Measurements from ENCODE around the gene RNLS.

DNA sequence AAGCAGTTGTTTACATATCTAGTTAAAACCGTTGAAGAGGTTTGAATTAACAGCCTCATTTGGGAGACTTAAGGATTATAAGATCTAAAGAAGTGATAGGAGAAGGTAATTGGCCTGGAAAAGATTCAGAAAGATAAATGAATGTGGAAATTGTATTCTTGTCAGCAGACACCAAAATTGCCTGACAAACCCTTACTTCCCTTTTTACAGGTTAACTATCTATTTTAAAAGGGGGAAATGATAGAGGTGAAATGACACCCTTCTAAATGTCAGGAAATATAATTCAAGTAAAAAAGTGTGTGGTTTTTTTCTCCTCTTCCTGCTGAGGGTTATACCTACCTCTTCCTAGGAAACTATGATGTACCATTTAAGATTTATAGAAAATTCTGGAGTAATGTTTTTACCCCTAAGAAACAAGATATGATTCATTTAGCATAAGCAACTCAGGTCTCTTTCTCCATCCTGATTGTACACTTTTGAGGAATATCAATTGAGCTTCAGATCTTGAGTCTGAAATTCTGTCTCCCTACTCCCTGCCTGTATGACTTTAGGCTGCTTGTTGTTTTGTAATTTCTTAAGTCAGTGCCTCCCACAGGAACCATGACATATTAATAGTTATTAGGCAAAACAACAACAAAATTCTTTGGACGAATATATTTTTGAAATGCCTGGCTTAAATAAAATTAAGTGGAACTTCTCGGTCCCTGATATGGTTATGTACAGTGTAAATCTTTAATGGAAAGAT is 250.4 kb downstream of the RNLS start:
- TF ChIP-seq, protein P1, sequence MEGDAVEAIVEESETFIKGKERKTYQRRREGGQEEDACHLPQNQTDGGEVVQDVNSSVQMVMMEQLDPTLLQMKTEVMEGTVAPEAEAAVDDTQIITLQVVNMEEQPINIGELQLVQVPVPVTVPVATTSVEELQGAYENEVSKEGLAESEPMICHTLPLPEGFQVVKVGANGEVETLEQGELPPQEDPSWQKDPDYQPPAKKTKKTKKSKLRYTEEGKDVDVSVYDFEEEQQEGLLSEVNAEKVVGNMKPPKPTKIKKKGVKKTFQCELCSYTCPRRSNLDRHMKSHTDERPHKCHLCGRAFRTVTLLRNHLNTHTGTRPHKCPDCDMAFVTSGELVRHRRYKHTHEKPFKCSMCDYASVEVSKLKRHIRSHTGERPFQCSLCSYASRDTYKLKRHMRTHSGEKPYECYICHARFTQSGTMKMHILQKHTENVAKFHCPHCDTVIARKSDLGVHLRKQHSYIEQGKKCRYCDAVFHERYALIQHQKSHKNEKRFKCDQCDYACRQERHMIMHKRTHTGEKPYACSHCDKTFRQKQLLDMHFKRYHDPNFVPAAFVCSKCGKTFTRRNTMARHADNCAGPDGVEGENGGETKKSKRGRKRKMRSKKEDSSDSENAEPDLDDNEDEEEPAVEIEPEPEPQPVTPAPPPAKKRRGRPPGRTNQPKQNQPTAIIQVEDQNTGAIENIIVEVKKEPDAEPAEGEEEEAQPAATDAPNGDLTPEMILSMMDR (IDR thresholded peaks at IDR 0.05): no peak
- no peak for TF ChIP-seq POLR2A (IDR thresholded peaks at IDR 0.05)

All from thyroid gland (tissue), 4 donors.